OCI-LY3 (cell line): ENCODE data around the gene USP10.

ENCODE experiments used
- CTCF ChIP-seq: fragments of 200-600, 300-600 bp; sonication (generic); IDR thresholded peaks from 2 replicates; pipeline ENCODE4 v1.5.1; 2014; ENCODE audit warnings: antibody characterized with exemption, low read length, low read depth
- EZH2phosphoT487 ChIP-seq: fragments of 200-600 bp; shearing (Covaris generic); IDR thresholded peaks from 2 replicates; pipeline ENCODE4 v1.6.1; 2018; ENCODE audit warnings: antibody characterized with exemption, mixed run types, low read depth

- no peak for TF ChIP-seq EZH2phosphoT487
- no peak for TF ChIP-seq CTCF
Observed at GRCh38 chr16:84670063-84670462, 29.7 kb upstream of the USP10 start.
